ENCODE measurements around the gene MRO. TPM values are rescaled to one million over a fixed set of nuclear protein-coding genes. Genes with fewer than 3 reads are reported as not detected.
"Not testable (repeated sequence)": the region's sequence is repeated elsewhere in the genome, so short reads cannot be mapped to it uniquely, and the experiment has no call there.

MRO gene
- total RNA-seq: not detected in 2 replicates

- H3K27me3 Mint-ChIP-seq (ENCODE audit: low read depth): peaks cover 19% of the 10 kb centered on the region
- no peaks in the 10 kb centered on the region for H3K36me3 Mint-ChIP-seq (ENCODE audit: low read depth)
- H3K9me3 Mint-ChIP-seq: no peaks in the 10 kb centered on the region
- H3K4me1 Mint-ChIP-seq (ENCODE audit: low read depth): no peaks in the 10 kb centered on the region
- no peak within 1 kb of the TSS for H3K4me3 Mint-ChIP-seq (ENCODE audit: low read depth)
- peak; percentile 66 for DNase-seq (ENCODE audit: low spot score)
- intact Hi-C loops (cut with micrococcal nuclease): loop anchor here (1.0 to 5.0 kb wide), 3 partner anchors 57 to 287 kb away; no protein-coding TSS in a partner anchor
- no peak within 1 kb of the TSS for H3K27ac Mint-ChIP-seq
Observed at GRCh38 chr18:50819728-50820378, at the start of gene MRO. MRO (minus strand) TSS chr18:50820016; CDS start chr18:50809400, 10,616 bp downstream.

GRCh38 chr18:50869150-50869549 is 49.3 kb upstream of the MRO start:
- intact Hi-C loops (cut with micrococcal nuclease): no loop called here
- Mint-ChIP-seq H3K36me3 (ENCODE audit: low read depth) (no peaks in the 10 kb centered on the region), H3K4me3 (ENCODE audit: low read depth) (no peak overlapping the region), H3K27ac (no peak overlapping the region), H3K9me3 (no peaks in the 10 kb centered on the region), H3K27me3 (ENCODE audit: low read depth) (peaks cover 3% of the 10 kb centered on the region), H3K4me1 (ENCODE audit: low read depth) (no peaks in the 10 kb centered on the region)
- no peak for DNase-seq (ENCODE audit: low spot score)

- no peaks in the 10 kb centered on the region for H3K36me3 Mint-ChIP-seq (ENCODE audit: low read depth)
- H3K9me3 Mint-ChIP-seq: no peaks in the 10 kb centered on the region
- intact Hi-C loops (cut with micrococcal nuclease): no loop called here
Observed at GRCh38 chr18:50866765-50867164, 46.9 kb upstream of the MRO start.

GRCh38 chr18:50863840-50864375 is 44.1 kb upstream of the MRO start:
- no peaks in the 10 kb centered on the region for H3K9me3 Mint-ChIP-seq
- DNase-seq (ENCODE audit: low spot score): no peak
- peaks cover 10% of the 10 kb centered on the region for H3K27me3 Mint-ChIP-seq (ENCODE audit: low read depth)
- no peaks in the 10 kb centered on the region for H3K4me1 Mint-ChIP-seq (ENCODE audit: low read depth)
- no peak overlapping the region for H3K4me3 Mint-ChIP-seq (ENCODE audit: low read depth)
- no peaks in the 10 kb centered on the region for H3K36me3 Mint-ChIP-seq (ENCODE audit: low read depth)
- no peak overlapping the region for H3K27ac Mint-ChIP-seq
- intact Hi-C loops (cut with micrococcal nuclease): no loop called here

More at GRCh38 chr18:50866765-50867164, 46.9 kb upstream of the MRO start:
- no peaks in the 10 kb centered on the region for H3K4me1 Mint-ChIP-seq (ENCODE audit: low read depth)
- H3K27me3 Mint-ChIP-seq (ENCODE audit: low read depth): peaks cover under 1% of the 10 kb centered on the region
- no peak for DNase-seq (ENCODE audit: low spot score)
- H3K27ac Mint-ChIP-seq: no peak overlapping the region
- no peak overlapping the region for H3K4me3 Mint-ChIP-seq (ENCODE audit: low read depth)

- no peak overlapping the region for H3K4me3 Mint-ChIP-seq (ENCODE audit: low read depth)
- no peaks in the 10 kb centered on the region for H3K36me3 Mint-ChIP-seq (ENCODE audit: low read depth)
- no peak for DNase-seq (ENCODE audit: low spot score)
- peaks cover 15% of the 10 kb centered on the region for H3K27me3 Mint-ChIP-seq (ENCODE audit: low read depth)
- intact Hi-C loops (cut with micrococcal nuclease): no loop called here
- H3K4me1 Mint-ChIP-seq (ENCODE audit: low read depth): no peaks in the 10 kb centered on the region
- H3K9me3 Mint-ChIP-seq: no peaks in the 10 kb centered on the region
- H3K27ac Mint-ChIP-seq: no peak overlapping the region
Observed at GRCh38 chr18:50862401-50862800, 42.6 kb upstream of the MRO start.

GRCh38 chr18:50861617-50862016 is 41.8 kb upstream of the MRO start:
- H3K27me3 Mint-ChIP-seq (ENCODE audit: low read depth): peaks cover 17% of the 10 kb centered on the region
- H3K4me1 Mint-ChIP-seq (ENCODE audit: low read depth): no peaks in the 10 kb centered on the region
- no peak overlapping the region for H3K27ac Mint-ChIP-seq
- no peaks in the 10 kb centered on the region for H3K36me3 Mint-ChIP-seq (ENCODE audit: low read depth)
- no peak for DNase-seq (ENCODE audit: low spot score)
- no peaks in the 10 kb centered on the region for H3K9me3 Mint-ChIP-seq
- intact Hi-C loops (cut with micrococcal nuclease): no loop called here
- no peak overlapping the region for H3K4me3 Mint-ChIP-seq (ENCODE audit: low read depth)

- intact Hi-C loops (cut with micrococcal nuclease): no loop called here
- Mint-ChIP-seq H3K27ac (no peak overlapping the region), H3K36me3 (ENCODE audit: low read depth) (no peaks in the 10 kb centered on the region), H3K4me1 (ENCODE audit: low read depth) (no peaks in the 10 kb centered on the region), H3K9me3 (no peaks in the 10 kb centered on the region), H3K27me3 (ENCODE audit: low read depth) (peaks cover 18% of the 10 kb centered on the region), H3K4me3 (ENCODE audit: low read depth) (no peak overlapping the region)
- no peak for DNase-seq (ENCODE audit: low spot score)
Observed at GRCh38 chr18:50859793-50860555, 40.2 kb upstream of the MRO start.

- no peaks in the 10 kb centered on the region for H3K4me1 Mint-ChIP-seq (ENCODE audit: low read depth)
- intact Hi-C loops (cut with micrococcal nuclease): no loop called here
- no peak overlapping the region for H3K4me3 Mint-ChIP-seq (ENCODE audit: low read depth)
- no peaks in the 10 kb centered on the region for H3K36me3 Mint-ChIP-seq (ENCODE audit: low read depth)
- H3K27ac Mint-ChIP-seq: no peak overlapping the region
- H3K27me3 Mint-ChIP-seq (ENCODE audit: low read depth): peaks cover 19% of the 10 kb centered on the region
- no peak for DNase-seq (ENCODE audit: low spot score)
- H3K9me3 Mint-ChIP-seq: no peaks in the 10 kb centered on the region
Observed at GRCh38 chr18:50857694-50858093, 37.9 kb upstream of the MRO start.

GRCh38 chr18:50857166-50857565 is 37.4 kb upstream of the MRO start:
- H3K27ac Mint-ChIP-seq; H3K4me1 Mint-ChIP-seq (ENCODE audit: low read depth); H3K36me3 Mint-ChIP-seq (ENCODE audit: low read depth); H3K4me3 Mint-ChIP-seq (ENCODE audit: low read depth); DNase-seq (ENCODE audit: low spot score); H3K9me3 Mint-ChIP-seq; intact Hi-C loops (cut with micrococcal nuclease): not testable (repeated sequence)
- peaks cover 21% of the 10 kb centered on the region for H3K27me3 Mint-ChIP-seq (ENCODE audit: low read depth)

- no peak overlapping the region for H3K4me3 Mint-ChIP-seq (ENCODE audit: low read depth)
- no peak overlapping the region for H3K27ac Mint-ChIP-seq
- intact Hi-C loops (cut with micrococcal nuclease): no loop called here
- H3K4me1 Mint-ChIP-seq (ENCODE audit: low read depth): no peaks in the 10 kb centered on the region
- no peak for DNase-seq (ENCODE audit: low spot score)
- no peaks in the 10 kb centered on the region for H3K9me3 Mint-ChIP-seq
- H3K27me3 Mint-ChIP-seq (ENCODE audit: low read depth): peaks cover 18% of the 10 kb centered on the region
- no peaks in the 10 kb centered on the region for H3K36me3 Mint-ChIP-seq (ENCODE audit: low read depth)
Observed at GRCh38 chr18:50855976-50856757, 36.4 kb upstream of the MRO start.

GRCh38 chr18:50853863-50854271 is 34.1 kb upstream of the MRO start:
- intact Hi-C loops (cut with micrococcal nuclease): no loop called here
- Mint-ChIP-seq H3K36me3 (ENCODE audit: low read depth) (no peaks in the 10 kb centered on the region), H3K27me3 (ENCODE audit: low read depth) (peaks cover 11% of the 10 kb centered on the region), H3K4me1 (ENCODE audit: low read depth) (no peaks in the 10 kb centered on the region), H3K4me3 (ENCODE audit: low read depth) (no peak overlapping the region), H3K27ac (no peak overlapping the region), H3K9me3 (no peaks in the 10 kb centered on the region)
- no peak for DNase-seq (ENCODE audit: low spot score)

- no peak overlapping the region for H3K4me3 Mint-ChIP-seq (ENCODE audit: low read depth)
Observed at GRCh38 chr18:50850307-50851065, 30.7 kb upstream of the MRO start.

More at GRCh38 chr18:50850307-50851065, 30.7 kb upstream of the MRO start:
- H3K4me1 Mint-ChIP-seq (ENCODE audit: low read depth): peaks cover 3% of the 10 kb centered on the region
- H3K27me3 Mint-ChIP-seq (ENCODE audit: low read depth): peaks cover 11% of the 10 kb centered on the region
- no peak overlapping the region for H3K27ac Mint-ChIP-seq
- H3K36me3 Mint-ChIP-seq (ENCODE audit: low read depth): no peaks in the 10 kb centered on the region
- no peak for DNase-seq (ENCODE audit: low spot score)
- intact Hi-C loops (cut with micrococcal nuclease): no loop called here
- no peaks in the 10 kb centered on the region for H3K9me3 Mint-ChIP-seq
